VCaP (cell line): ENCODE data around the gene CCDC150.

Source experiments
- H3K27ac ChIP-seq: fragments of 450-650 bp; 2 replicates; pipeline ENCODE4 v1.5.1; 2017
- CTCF ChIP-seq: fragments of 450-650 bp; conservative IDR thresholded peaks from 2 replicates; pipeline ENCODE4 v1.5.1; 2017; ENCODE audit warnings: mild to moderate bottlenecking, moderate library complexity

The CCDC150 gene

DNA sequence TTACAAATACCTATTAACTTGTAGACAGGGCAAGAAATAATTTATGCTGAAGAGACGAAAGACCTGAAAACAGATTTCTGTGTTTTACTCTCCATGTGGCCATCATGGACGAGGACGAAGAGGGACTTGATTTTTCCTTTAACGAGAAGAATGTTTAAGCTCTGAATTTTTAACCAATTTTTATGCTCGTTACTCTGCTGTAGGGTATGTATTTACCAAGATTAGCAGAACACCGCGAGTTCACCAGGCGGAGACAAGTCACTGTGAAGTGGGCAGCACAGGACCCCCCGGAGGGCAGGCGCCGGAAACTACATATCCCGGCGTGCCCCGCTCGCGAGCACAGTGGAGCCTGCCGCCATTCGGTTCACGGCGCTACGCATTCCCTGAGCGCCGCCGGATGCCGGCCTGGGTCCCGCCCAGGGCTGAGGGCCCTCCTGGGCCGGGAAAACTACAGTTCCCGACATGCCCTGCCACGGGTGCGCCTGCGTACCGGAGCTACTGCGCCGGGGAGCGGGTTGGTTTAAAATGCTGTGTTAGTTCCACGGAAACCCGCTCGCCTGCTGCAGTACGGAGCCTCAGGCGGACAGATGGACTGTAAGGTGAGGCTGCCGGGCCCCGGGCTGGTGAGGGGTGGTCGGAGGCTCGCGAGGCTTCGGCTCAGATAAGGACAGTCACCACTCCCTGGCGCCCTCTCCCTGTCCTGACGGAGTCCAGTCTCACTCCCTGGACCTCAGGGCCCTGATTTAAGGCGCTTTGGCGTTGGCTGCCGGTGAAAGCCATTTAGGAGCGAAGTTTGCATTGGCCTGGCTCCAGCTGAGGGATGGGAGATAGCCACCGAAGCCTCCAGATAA is at the start of gene CCDC150:
Gene CCDC150 (plus strand): TSS at position 536 of the 851 bp plus-strand sequence. CDS start 52 bp downstream, at position 588.
- peak within 1 kb of the TSS; percentile 61 for H3K27ac ChIP-seq
- TF ChIP-seq CTCF = 0 out of 2 replicates have a peak, but pooled peaks have one; percentile 20

DNA sequence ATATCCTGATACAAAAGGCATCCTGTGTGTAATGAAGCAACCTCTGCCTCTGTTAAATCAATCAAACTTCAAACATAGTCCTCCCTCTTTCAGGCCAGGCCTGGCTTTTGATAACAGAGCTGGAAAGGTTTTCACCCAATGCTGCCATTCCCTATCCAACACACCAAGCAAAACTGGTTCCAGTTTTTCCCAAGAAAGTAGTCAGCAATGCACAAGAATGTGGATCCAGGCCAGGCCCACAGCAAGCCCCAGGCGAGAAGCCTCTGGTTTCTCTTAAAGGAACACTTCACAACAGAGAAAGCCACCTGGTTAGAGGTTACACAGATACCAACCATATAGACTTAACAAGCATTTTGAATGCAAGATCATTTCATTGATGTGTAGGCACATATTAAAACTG is 49.2 kb upstream of the CCDC150 start:
- TF ChIP-seq CTCF = no peak
- H3K27ac ChIP-seq = no peak overlapping the region

DNA sequence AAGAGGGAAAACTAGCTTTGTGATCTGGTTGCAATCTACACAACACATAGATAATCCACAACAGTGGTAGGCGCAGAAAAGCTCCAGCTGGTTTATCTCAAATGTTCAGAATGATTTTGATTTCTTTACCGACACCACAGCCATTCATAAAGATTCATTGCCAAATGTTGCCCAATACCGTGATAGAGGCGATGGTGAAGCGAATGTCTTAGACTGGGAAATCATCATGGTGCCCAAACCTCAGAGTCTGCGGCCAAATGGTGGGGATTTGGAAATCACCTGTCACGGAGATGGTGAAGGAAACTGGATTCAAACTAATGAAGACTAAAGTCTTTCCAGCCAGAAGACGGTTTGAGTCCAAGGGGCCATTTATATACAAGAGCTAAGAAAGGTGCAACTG is 48.5 kb upstream of the CCDC150 start:
- TF ChIP-seq CTCF = no peak
- H3K27ac ChIP-seq = no peak overlapping the region

DNA sequence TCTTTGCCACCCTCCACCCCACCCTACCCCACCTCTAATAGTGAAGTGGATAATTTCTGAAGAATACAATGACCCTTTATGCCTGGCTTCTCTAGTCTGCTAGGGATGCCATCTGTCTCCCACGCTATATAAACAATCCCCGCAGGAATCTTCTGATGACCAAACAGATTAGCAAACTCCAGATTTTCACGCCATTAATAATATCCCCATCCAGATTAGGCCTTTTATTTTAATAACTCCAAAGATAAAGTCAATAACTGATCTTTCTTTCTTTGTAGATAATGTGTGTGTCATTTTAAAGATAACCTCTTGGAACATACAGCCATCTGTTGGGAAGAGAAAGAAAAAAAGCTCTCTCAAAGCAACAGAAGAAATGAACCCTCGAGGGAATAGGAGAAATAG is 47.9 kb upstream of the CCDC150 start:
- no peak for TF ChIP-seq CTCF
- no peak overlapping the region for H3K27ac ChIP-seq

DNA sequence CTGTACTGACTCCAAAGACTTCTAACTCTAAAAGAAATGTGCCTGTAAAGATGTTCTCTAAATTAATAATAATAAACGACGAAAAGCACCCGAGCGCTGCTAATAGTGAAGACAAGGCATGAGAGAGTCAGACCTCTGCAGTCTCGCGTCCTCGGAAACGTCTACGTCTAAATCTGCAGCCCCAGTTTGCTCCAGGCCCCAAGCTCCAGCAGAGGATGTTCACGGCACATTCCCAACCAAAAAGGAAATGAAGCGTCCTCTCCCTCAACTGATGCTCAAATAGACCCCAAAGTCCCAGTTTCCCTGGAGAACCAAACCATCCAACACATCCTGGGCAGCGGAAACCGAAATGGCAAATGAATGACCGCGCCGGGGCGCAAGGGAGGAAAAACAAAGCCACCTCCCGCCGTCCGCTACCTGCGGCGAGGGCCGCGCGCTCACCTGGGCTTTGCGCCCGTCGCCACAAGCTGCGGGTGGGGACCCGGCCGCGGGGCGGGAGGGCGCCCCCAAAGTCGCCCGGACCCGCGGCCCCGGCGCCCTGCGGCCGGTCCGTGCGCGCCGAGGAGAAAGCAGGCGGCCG is 47.1 kb upstream of the CCDC150 start:
- TF ChIP-seq CTCF = peak; percentile 34
- H3K27ac ChIP-seq = no peak overlapping the region

DNA sequence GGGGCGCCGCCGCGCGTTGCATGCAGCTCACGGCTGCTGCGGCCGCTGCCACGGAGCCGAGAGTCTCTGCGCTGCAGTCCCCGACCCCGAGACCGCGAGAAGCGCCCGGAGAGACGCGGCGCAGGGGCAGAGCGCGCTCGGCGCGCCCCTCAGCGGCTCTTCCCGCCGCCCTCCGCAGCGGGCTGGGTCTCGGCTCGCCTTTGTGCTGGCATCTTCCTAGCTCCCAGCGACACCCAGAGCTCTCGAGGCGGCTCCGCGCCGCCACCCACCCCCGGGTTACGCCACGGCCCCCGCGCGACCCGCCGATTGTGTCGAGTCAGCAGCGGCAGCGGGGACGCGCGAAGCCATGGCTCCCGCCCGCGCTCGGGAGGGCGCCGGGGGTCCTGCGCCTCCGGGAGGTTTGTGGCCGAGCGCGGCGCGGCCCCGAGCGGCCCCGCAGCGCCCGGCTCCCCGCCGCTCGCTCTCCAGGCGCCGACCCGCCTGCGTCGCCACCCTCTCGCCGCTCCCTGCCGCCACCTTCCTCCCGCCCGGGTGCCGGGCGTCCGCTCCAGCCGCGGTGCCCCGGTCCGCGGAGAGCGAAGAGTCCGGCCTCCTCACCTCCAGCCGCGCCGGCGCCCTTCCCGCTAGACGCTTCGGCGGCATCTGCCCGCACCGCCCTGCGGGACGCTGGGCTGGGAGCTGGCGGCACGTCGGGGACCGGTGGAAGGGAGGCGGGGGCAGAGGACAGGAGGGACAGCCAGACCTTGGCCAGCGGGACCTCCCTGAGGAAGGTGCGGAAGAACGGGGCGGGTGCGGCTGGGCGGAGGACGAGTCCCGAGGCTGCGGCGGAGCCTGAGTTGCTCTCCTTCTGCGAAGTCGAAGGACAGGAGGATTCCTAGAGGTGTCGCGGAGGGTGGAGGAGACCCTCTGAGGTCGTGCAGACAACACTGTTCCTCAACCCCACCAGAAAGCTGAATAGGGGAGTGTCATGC is 46.3 kb upstream of the CCDC150 start, which contains the start of gene HECW2:
Gene HECW2 (minus strand): TSS at position 644 of the 971 bp plus-strand sequence.
- peak; percentile 24; the same call in 1 of the 2 replicates for TF ChIP-seq CTCF

More for the DNA sequence above, 46.3 kb upstream of the CCDC150 start, which contains the start of gene HECW2:
- H3K27ac ChIP-seq = no peak within 1 kb of the TSS
